ENCODE measurements around the gene GTF3C2.

The GTF3C2 gene

DNA sequence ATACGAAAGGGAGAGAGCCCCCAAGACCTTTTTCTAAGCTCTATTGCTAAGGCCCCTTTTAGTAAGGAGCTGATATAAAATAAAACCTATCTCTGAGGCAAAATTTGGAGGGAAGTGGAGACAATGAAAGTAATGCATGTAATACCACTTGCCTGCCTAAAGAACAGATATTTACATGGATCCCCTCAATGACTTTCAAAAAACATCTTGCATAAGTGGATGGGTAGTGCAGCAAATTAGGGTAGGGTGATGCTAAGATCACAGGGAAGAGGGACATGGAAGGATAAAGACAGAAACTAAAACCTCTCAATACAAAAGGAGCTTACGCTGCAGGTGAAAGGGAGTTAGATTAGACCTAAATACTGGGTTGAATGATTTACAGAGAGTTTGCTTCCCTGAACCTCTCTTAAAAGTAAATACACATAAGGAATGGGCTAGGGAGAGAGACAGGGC lies 22.8 kb upstream of the GTF3C2 start:
- Histone ChIP-seq H3K4me1 (peaks cover 6% of the 10 kb centered on the region), H3K4me3 (ENCODE audit: low read depth, low read length) (peak overlapping the region; percentile 74), H3K27ac (no peak overlapping the region), H3K9me3 (ENCODE audit: control insufficient read depth, low read length) (no peaks in the 10 kb centered on the region), H2AFZ (no peak overlapping the region), H3K27me3 (ENCODE audit: control insufficient read depth, insufficient read depth, low read length) (no peaks in the 10 kb centered on the region), H3K4me2 (ENCODE audit: low read length) (peak overlapping the region; percentile 95), H3K36me3 (ENCODE audit: control insufficient read depth, insufficient read depth, low read length) (no peaks in the 10 kb centered on the region), H3K79me2 (peaks cover 5% of the 10 kb centered on the region), H3K9ac (no peak overlapping the region)
- TF ChIP-seq, protein P1, sequence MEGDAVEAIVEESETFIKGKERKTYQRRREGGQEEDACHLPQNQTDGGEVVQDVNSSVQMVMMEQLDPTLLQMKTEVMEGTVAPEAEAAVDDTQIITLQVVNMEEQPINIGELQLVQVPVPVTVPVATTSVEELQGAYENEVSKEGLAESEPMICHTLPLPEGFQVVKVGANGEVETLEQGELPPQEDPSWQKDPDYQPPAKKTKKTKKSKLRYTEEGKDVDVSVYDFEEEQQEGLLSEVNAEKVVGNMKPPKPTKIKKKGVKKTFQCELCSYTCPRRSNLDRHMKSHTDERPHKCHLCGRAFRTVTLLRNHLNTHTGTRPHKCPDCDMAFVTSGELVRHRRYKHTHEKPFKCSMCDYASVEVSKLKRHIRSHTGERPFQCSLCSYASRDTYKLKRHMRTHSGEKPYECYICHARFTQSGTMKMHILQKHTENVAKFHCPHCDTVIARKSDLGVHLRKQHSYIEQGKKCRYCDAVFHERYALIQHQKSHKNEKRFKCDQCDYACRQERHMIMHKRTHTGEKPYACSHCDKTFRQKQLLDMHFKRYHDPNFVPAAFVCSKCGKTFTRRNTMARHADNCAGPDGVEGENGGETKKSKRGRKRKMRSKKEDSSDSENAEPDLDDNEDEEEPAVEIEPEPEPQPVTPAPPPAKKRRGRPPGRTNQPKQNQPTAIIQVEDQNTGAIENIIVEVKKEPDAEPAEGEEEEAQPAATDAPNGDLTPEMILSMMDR (IDR thresholded peaks at IDR 0.05): no peak

DNA sequence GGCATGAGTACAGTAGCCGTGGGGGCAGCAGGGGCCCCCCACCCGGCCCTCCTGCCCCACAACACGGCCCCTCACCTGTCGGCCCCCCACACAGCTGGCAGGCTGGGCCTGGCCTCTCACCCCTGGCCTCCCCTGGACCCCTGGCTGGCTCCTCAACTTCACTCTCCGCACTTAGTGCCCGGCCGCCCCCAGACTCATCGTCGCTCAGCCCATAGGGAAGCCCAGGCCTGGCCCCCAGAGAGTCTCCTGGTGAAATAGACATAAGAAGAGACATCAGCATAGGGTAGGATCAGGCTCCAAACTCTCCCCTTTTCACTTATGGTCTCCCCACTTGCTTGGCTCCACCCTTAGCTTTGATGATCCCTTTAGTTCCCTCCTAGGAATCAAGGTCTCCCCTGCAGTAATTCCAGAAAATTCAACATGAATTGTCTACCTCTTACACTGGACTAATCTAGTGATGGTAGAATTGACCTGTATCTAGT lies 22.3 kb upstream of the GTF3C2 start:
- TF ChIP-seq, protein P1 (IDR thresholded peaks at IDR 0.05): no peak
- H3K36me3 ChIP-seq (ENCODE audit: control insufficient read depth, insufficient read depth, low read length): no peaks in the 10 kb centered on the region
- no peaks in the 10 kb centered on the region for H3K9me3 ChIP-seq (ENCODE audit: control insufficient read depth, low read length)
- no peak overlapping the region for H2AFZ ChIP-seq
- no peak overlapping the region for H3K4me3 ChIP-seq (ENCODE audit: low read depth, low read length)
- no peaks in the 10 kb centered on the region for H3K27me3 ChIP-seq (ENCODE audit: control insufficient read depth, insufficient read depth, low read length)
- H3K27ac ChIP-seq: no peak overlapping the region
- H3K79me2 ChIP-seq: peaks cover 6% of the 10 kb centered on the region
- peaks cover 6% of the 10 kb centered on the region for H3K4me1 ChIP-seq
- H3K4me2 ChIP-seq (ENCODE audit: low read length): peak overlapping the region; percentile 95
- H3K9ac ChIP-seq: no peak overlapping the region

DNA sequence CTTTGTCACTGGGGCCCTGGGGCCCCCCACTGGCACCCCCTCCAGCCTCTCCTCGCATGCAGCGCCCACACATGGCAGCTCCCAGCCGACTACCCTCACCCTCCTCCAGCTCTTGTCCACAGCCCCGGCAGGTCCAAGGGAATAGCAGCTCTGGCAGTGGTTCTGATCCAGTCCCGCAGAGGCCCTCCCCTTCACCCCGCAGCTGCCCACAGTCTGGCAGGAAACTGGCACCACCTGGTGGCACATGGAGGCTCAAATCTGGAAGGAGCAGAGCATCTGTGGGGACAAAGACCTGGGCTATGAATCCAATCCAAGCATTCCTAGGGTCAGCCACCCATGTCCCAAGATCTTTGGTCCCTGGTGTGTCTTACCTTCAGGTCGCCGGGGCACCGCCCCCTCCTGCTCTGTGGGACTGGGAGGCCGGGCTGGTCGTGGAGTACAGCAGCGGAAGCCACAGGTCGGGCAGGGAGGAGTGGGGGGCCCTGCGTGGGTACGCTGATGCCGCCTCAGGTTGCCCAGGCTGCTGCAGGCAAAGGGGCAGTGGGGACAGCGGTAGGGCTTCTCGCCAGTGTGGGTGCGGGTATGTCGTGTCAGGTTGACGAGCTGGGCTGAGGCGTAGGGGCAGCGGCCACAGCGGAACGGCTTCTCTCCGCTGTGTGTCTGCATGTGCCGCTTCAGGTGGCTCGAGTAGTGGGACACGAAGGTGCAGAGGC lies 21.7 kb upstream of the GTF3C2 start:
- Histone ChIP-seq H3K36me3 (ENCODE audit: control insufficient read depth, insufficient read depth, low read length) (no peaks in the 10 kb centered on the region), H3K4me3 (ENCODE audit: low read depth, low read length) (no peak overlapping the region), H3K9ac (no peak overlapping the region), H3K27ac (no peak overlapping the region), H3K9me3 (ENCODE audit: control insufficient read depth, low read length) (no peaks in the 10 kb centered on the region), H3K79me2 (peaks cover 11% of the 10 kb centered on the region), H3K27me3 (ENCODE audit: control insufficient read depth, insufficient read depth, low read length) (no peaks in the 10 kb centered on the region), H3K4me1 (peaks cover 6% of the 10 kb centered on the region), H3K4me2 (ENCODE audit: low read length) (no peak overlapping the region), H2AFZ (no peak overlapping the region)
- TF ChIP-seq, protein P1 (IDR thresholded peaks at IDR 0.05): peak; percentile 54

DNA sequence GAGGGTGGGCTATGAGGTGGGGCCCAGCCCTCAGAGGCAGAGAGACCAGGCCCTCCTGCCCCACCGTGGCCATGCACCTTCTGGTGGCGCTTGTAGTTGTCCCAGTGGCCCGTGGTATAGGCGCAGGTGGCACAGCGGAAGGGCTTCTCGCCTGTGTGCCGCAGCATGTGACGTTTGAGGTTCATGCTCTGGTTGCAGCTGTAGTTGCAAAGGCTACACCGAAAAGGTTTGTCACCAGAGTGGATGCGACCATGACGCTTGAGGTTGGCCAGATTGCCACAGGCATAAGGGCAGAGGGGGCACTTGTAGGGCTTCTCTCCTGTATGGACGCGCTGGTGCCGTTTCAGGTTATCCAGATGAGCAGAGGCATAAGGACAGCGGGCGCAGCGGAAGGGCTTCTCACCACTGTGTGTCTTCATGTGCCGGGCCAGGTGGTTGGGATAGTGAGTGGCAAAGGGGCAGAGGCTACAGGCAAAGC lies 21.1 kb upstream of the GTF3C2 start:
- H3K4me1 ChIP-seq: peaks cover 6% of the 10 kb centered on the region
- no peak overlapping the region for H2AFZ ChIP-seq
- peaks cover 15% of the 10 kb centered on the region for H3K79me2 ChIP-seq
- no peaks in the 10 kb centered on the region for H3K9me3 ChIP-seq (ENCODE audit: control insufficient read depth, low read length)
- H3K27ac ChIP-seq: no peak overlapping the region
- TF ChIP-seq, protein P1 (IDR thresholded peaks at IDR 0.05): no peak
- H3K4me3 ChIP-seq (ENCODE audit: low read depth, low read length): no peak overlapping the region
- H3K36me3 ChIP-seq (ENCODE audit: control insufficient read depth, insufficient read depth, low read length): no peaks in the 10 kb centered on the region
- H3K27me3 ChIP-seq (ENCODE audit: control insufficient read depth, insufficient read depth, low read length): no peaks in the 10 kb centered on the region
- H3K4me2 ChIP-seq (ENCODE audit: low read length): no peak overlapping the region
- H3K9ac ChIP-seq: no peak overlapping the region
